ENCODE results near the gene TGFA. TPM values are rescaled to one million over a fixed set of nuclear protein-coding genes. Genes with fewer than 3 reads are reported as not detected.

The TGFA gene
- polyA plus RNA-seq, 2 of the 4 experiments (the other 2 are of a cell fraction) = 3.5 to 5.3 TPM

GRCh38 chr2:70532244-70532935 is 21.2 kb downstream of the TGFA start:
- Histone ChIP-seq H3K4me1 (peaks cover 18% of the 10 kb centered on the region), H3K27ac (no peak overlapping the region), H3K9me3 (peaks cover 8% of the 10 kb centered on the region; the same call in 2 of the 3 replicates), H3K4me2 (no peak overlapping the region), H3K4me3 (no peak overlapping the region)
- FAIRE-seq (no peak), DNase-seq (ENCODE audit: low read depth in 1 of 2, low spot score in 1 of 2) (no peak), ATAC-seq (no peak)
- POLR2A ChIA-PET = no interaction called here
- CTCF ChIA-PET = interaction anchor here (1.4 to 1.5 kb wide), 2 partner anchors 19 to 191 kb away, joined by 3 read pairs; no protein-coding TSS in a partner anchor
- WGBS (ENCODE audit: missing lambda C conversion rate) = 85% methylated on average over 7 of the region's 7 CpGs
- TF ChIP-seq SMC3 (IDR thresholded peaks at IDR 0.05) = no peak
- no peak for TF ChIP-seq TP53 (CRISPR knock-in tag; IDR thresholded peaks at IDR 0.05)

GRCh38 chr2:70531419-70532086 is 22.1 kb downstream of the TGFA start:
- DNase-seq (ENCODE audit: low read depth in 1 of 2, low spot score in 1 of 2) = no peak
- ChIA-PET POLR2A (no interaction called here), CTCF (interaction anchor here (1.1 kb wide), 1 partner anchor 86 kb away, joined by 4 read pairs; no protein-coding TSS in a partner anchor)
- Histone ChIP-seq H3K4me1 (peaks cover 26% of the 10 kb centered on the region), H3K4me3 (no peak overlapping the region), H3K4me2 (no peak overlapping the region), H3K27ac (no peak overlapping the region), H3K9me3 (peaks cover 6% of the 10 kb centered on the region; the same call in 2 of the 3 replicates)
- ATAC-seq = no peak
- WGBS (ENCODE audit: missing lambda C conversion rate) = 73% methylated on average over 3 of the region's 3 CpGs
- no peak for TF ChIP-seq PBX3 (IDR thresholded peaks at IDR 0.05)
- FAIRE-seq = no peak

DNA sequence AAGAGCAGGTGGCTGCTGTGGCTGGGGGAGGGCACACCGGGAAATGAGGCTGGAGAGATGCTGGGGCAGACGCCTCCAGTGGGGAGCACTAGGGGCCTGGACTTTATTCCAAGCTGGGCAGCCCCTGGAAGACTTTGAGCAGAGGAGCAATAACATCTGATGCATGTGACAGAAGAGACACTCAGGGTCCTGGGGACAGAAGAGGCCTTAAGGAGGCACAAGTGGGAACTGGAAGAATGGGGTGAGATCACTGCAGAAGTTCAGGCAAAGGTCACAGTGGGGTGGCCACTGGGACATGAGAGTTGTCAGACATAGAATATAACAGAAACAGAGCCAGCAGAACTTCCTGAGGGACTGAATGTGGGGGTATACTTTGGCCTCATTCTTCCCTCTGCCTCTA is 24.0 kb downstream of the TGFA start:
- ATAC-seq (no peak), DNase-seq (ENCODE audit: low read depth in 1 of 2, low spot score in 1 of 2) (no peak), FAIRE-seq (no peak)
- 91% methylated on average over 2 of the region's 2 CpGs for WGBS (ENCODE audit: missing lambda C conversion rate)
- Histone ChIP-seq H3K9me3 (no peaks in the 10 kb centered on the region), H3K4me3 (no peak overlapping the region), H3K4me2 (no peak overlapping the region), H3K27ac (no peak overlapping the region), H3K4me1 (peaks cover 45% of the 10 kb centered on the region)
- CTCF ChIA-PET = interaction anchor here (0.7 to 1.3 kb wide), 2 partner anchors 15 to 23 kb away, joined by 3 read pairs; no protein-coding TSS in a partner anchor
- POLR2A ChIA-PET = no interaction called here
- TF ChIP-seq CBX2 (IDR thresholded peaks at IDR 0.05; ENCODE audit: borderline replicate concordance, low read depth) = no peak
- TF ChIP-seq TFCP2L1 (CRISPR knock-in tag; IDR thresholded peaks at IDR 0.05) = no peak
- TF ChIP-seq, protein P1, sequence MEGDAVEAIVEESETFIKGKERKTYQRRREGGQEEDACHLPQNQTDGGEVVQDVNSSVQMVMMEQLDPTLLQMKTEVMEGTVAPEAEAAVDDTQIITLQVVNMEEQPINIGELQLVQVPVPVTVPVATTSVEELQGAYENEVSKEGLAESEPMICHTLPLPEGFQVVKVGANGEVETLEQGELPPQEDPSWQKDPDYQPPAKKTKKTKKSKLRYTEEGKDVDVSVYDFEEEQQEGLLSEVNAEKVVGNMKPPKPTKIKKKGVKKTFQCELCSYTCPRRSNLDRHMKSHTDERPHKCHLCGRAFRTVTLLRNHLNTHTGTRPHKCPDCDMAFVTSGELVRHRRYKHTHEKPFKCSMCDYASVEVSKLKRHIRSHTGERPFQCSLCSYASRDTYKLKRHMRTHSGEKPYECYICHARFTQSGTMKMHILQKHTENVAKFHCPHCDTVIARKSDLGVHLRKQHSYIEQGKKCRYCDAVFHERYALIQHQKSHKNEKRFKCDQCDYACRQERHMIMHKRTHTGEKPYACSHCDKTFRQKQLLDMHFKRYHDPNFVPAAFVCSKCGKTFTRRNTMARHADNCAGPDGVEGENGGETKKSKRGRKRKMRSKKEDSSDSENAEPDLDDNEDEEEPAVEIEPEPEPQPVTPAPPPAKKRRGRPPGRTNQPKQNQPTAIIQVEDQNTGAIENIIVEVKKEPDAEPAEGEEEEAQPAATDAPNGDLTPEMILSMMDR (IDR thresholded peaks at IDR 0.05) = no peak
- TF ChIP-seq EHF (CRISPR knock-in tag; IDR thresholded peaks at IDR 0.05) = no peak
- TF ChIP-seq HOXB13 (CRISPR knock-in tag; IDR thresholded peaks at IDR 0.05; ENCODE audit: low read depth) = no peak

GRCh38 chr2:70528929-70529328 is 24.7 kb downstream of the TGFA start:
- H3K4me1 ChIP-seq = peaks cover 49% of the 10 kb centered on the region
- no peak for FAIRE-seq
- CTCF ChIA-PET = interaction anchor here (0.7 to 1.7 kb wide), 2 partner anchors 15 to 29 kb away, joined by 3 read pairs; no protein-coding TSS in a partner anchor

More at GRCh38 chr2:70528929-70529328, 24.7 kb downstream of the TGFA start:
- Histone ChIP-seq H3K9me3 (no peaks in the 10 kb centered on the region), H3K27ac (peak overlapping the region in 1 of 2 experiments; percentile 56; a peak in 3 of 6 replicates), H3K4me3 (no peak overlapping the region), H3K4me2 (no peak overlapping the region)
- POLR2A ChIA-PET = interaction anchor here (0.9 kb wide), 1 partner anchor 24 kb away, joined by 3 read pairs; no protein-coding TSS in a partner anchor
- no peak for ATAC-seq
- TF ChIP-seq MAZ (IDR thresholded peaks at IDR 0.05; ENCODE audit: borderline replicate concordance, low read depth, low read length) (no peak), CBX2 (IDR thresholded peaks at IDR 0.05; ENCODE audit: borderline replicate concordance, low read depth) (no peak), ZFP36 (IDR thresholded peaks at IDR 0.05; ENCODE audit: borderline replicate concordance, partially characterized antibody) (no peak), BCL3 (IDR thresholded peaks at IDR 0.05) (no peak), CHD2 (IDR thresholded peaks at IDR 0.05; ENCODE audit: low read length, partially characterized antibody) (no peak)
- 69% methylated on average over 3 of the region's 3 CpGs for WGBS (ENCODE audit: missing lambda C conversion rate)
- DNase-seq (ENCODE audit: low read depth in 1 of 2, low spot score in 1 of 2) = no peak
